B cell (primary cell): ENCODE results near the gene DNAJC8. TPM values are rescaled to one million over a fixed set of nuclear protein-coding genes. Genes with fewer than 3 reads are reported as not detected.

Experiments
- polyA plus RNA-seq: library from polyadenylated mRNA; depleted of rRNA; stranded (reverse); fragments of >200 nt; gene quantifications from 2 replicates; pipeline ENCODE4 v1.2.3, GENCODE V29; 2012
- total RNA-seq, 2 donors: library from RNA; stranded (reverse); fragments of 120-200 nt in 1 of 2; gene quantifications; 1 replicate in 1 of 2; 2 replicates in 1 of 2; pipeline versions ENCODE4 v1.2.3 to v1.2.4, GENCODE V29; 2013 to 2022

Gene DNAJC8
- total and polyA plus RNA-seq, 2 donors (not counting 1 experiment from before 2014, with no cell fraction given), result 26.3 to 74.6 TPM

Other genes with a start within 250 kb of the DNAJC8 start
- gene EYA3, start 144.4 kb downstream of the DNAJC8 start, total RNA-seq, result 31.3 and 31.7 TPM in 2 replicates
- gene EYA3, start 144.4 kb downstream of the DNAJC8 start, polyA plus RNA-seq, result 13.4 and 14.1 TPM in 2 replicates
- 4.7 and 5.9 TPM in 2 replicates for gene PTAFR, start 56.3 kb downstream of the DNAJC8 start, total RNA-seq
- 1.7 and 6.2 TPM in 2 replicates for gene PTAFR, start 56.3 kb downstream of the DNAJC8 start, polyA plus RNA-seq
- 81.1 and 88.1 TPM in 2 replicates for gene ATP5IF1, start 3.1 kb upstream of the DNAJC8 start, total RNA-seq
- gene ATP5IF1, start 3.1 kb upstream of the DNAJC8 start, polyA plus RNA-seq, result 128 and 255 TPM in 2 replicates
- 4.5 and 4.8 TPM in 2 replicates for gene SESN2, start 26.5 kb upstream of the DNAJC8 start, total RNA-seq
- 5.4 and 9.0 TPM in 2 replicates for gene SESN2, start 26.5 kb upstream of the DNAJC8 start, polyA plus RNA-seq
- gene MED18, start 96.0 kb upstream of the DNAJC8 start, total RNA-seq, result 21.0 and 21.7 TPM in 2 replicates
- 5.4 and 8.7 TPM in 2 replicates for gene MED18, start 96.0 kb upstream of the DNAJC8 start, polyA plus RNA-seq
- gene PHACTR4, start 136.7 kb upstream of the DNAJC8 start, total RNA-seq, result 41.6 and 42.7 TPM in 2 replicates
- 9.8 and 11.9 TPM in 2 replicates for gene PHACTR4, start 136.7 kb upstream of the DNAJC8 start, polyA plus RNA-seq